NK-92 (cell line): ENCODE data around the gene DAB1.

Experiments
- DNase-seq: peaks from one replicate; lab custom pipeline; 2025; ENCODE audit not compliant: unreplicated experiment; lab: John Stamatoyannopoulos, UW

The DAB1 gene

GRCh38 chr1:57036641-57037579 is 386.9 kb downstream of the DAB1 start:
- no peak for DNase-seq

- no peak for DNase-seq
Observed at GRCh38 chr1:57034713-57035112, 389.1 kb downstream of the DAB1 start.

- DNase-seq: no peak
Observed at GRCh38 chr1:57033222-57034001, 390.4 kb downstream of the DAB1 start.

GRCh38 chr1:57026624-57027354 is 397.1 kb downstream of the DAB1 start:
- DNase-seq: no peak

- no peak for DNase-seq
Observed at GRCh38 chr1:57024855-57025254, 399.0 kb downstream of the DAB1 start.

- no peak for DNase-seq
Observed at GRCh38 chr1:57024428-57024827, 399.4 kb downstream of the DAB1 start.

GRCh38 chr1:57020216-57020615 is 403.6 kb downstream of the DAB1 start:
- DNase-seq: no peak

GRCh38 chr1:57019236-57019839 is 404.5 kb downstream of the DAB1 start:
- DNase-seq: no peak

GRCh38 chr1:57018119-57018518 is 405.7 kb downstream of the DAB1 start:
- DNase-seq: no peak

GRCh38 chr1:57017717-57018116 is 406.1 kb downstream of the DAB1 start:
- DNase-seq: no peak

- DNase-seq: no peak
Observed at GRCh38 chr1:57017200-57017599, 406.7 kb downstream of the DAB1 start.

- DNase-seq: no peak
Observed at GRCh38 chr1:57015071-57015470, 408.8 kb downstream of the DAB1 start.

GRCh38 chr1:57013522-57013921 is 410.3 kb downstream of the DAB1 start:
- no peak for DNase-seq

GRCh38 chr1:57012315-57012714 is 411.5 kb downstream of the DAB1 start:
- no peak for DNase-seq

GRCh38 chr1:57010511-57010910 is 413.3 kb downstream of the DAB1 start:
- no peak for DNase-seq

- DNase-seq: no peak
Observed at GRCh38 chr1:57007948-57008347, 415.9 kb downstream of the DAB1 start.

GRCh38 chr1:57007472-57007871 is 416.4 kb downstream of the DAB1 start:
- no peak for DNase-seq

GRCh38 chr1:57003398-57004139 is 420.3 kb downstream of the DAB1 start:
- no peak for DNase-seq

- no peak for DNase-seq
Observed at GRCh38 chr1:56995414-56996100, 428.3 kb downstream of the DAB1 start.

GRCh38 chr1:56993475-56993874 is 430.4 kb downstream of the DAB1 start:
- no peak for DNase-seq
